Astrocyte (in vitro differentiated cells and primary cell): ENCODE measurements around the gene SPPL2B. TPM values are rescaled to one million over a fixed set of nuclear protein-coding genes. Genes with fewer than 3 reads are reported as not detected.

Experiments
- DNase-seq: peaks from one replicate; pipeline ENCODE4 v3.0.0-alpha.2; 2010; ENCODE audit warnings: low read depth
- FAIRE-seq: peaks from 2 replicates; lab custom pipeline; 2011; peaks lifted over from hg19 to GRCh38; lab: Jason Lieb, UNC
- H2AFZ ChIP-seq: 2 replicates; pipeline ENCODE4 v1.6.0; 2012; ENCODE audit warnings: low read depth, low read length, inconsistent platforms
- H3K27ac ChIP-seq: 2 replicates; pipeline ENCODE4 v1.5.1; 2011; ENCODE audit warnings: low read depth, low read length, inconsistent platforms
- H3K27me3 ChIP-seq: 2 replicates; pipeline ENCODE4 v1.6.0; 2011; ENCODE audit warnings: low read length, inconsistent platforms; ENCODE audit not compliant: insufficient read depth
- H3K36me3 ChIP-seq: 2 replicates; pipeline ENCODE4 v1.5.1; 2011; ENCODE audit warnings: low read length, inconsistent platforms; ENCODE audit not compliant: insufficient read depth
- H3K4me1 ChIP-seq: 2 replicates; pipeline ENCODE4 v1.5.1; 2011; ENCODE audit warnings: low read length, inconsistent platforms; ENCODE audit not compliant: insufficient read depth
- H3K4me2 ChIP-seq: 2 replicates; pipeline ENCODE4 v1.6.0; 2012; ENCODE audit warnings: low read length, inconsistent platforms
- H3K4me3 ChIP-seq: 2 replicates; pipeline ENCODE4 v1.5.1; 2011; ENCODE audit warnings: low read depth, mild to moderate bottlenecking, low read length, inconsistent platforms; ENCODE audit not compliant: insufficient read depth
- H3K79me2 ChIP-seq: 2 replicates; pipeline ENCODE4 v1.6.0; 2012; ENCODE audit warnings: mild to moderate bottlenecking, low read length, inconsistent platforms; ENCODE audit not compliant: insufficient read depth
- H3K9ac ChIP-seq: 2 replicates; pipeline ENCODE4 v1.6.0; 2012; ENCODE audit warnings: mild to moderate bottlenecking, low read length, inconsistent platforms
- H3K9me3 ChIP-seq: 2 replicates; pipeline ENCODE4 v1.5.1; 2012; ENCODE audit warnings: low read depth, mild to moderate bottlenecking, low read length, inconsistent platforms; ENCODE audit not compliant: insufficient read depth
- H4K20me1 ChIP-seq: 2 replicates; pipeline ENCODE4 v1.6.0; 2012; ENCODE audit warnings: low read length, inconsistent platforms; ENCODE audit not compliant: insufficient read depth
- H3K27ac Mint-ChIP-seq: one replicate; pipeline ENCODE4 v1.8.0; 2021; ENCODE audit warnings: mild to moderate bottlenecking, mixed read lengths; ENCODE audit not compliant: unreplicated experiment
- H3K27me3 Mint-ChIP-seq: one replicate; pipeline ENCODE4 v1.8.0; 2021; ENCODE audit warnings: low read depth, mixed read lengths; ENCODE audit not compliant: unreplicated experiment
- H3K36me3 Mint-ChIP-seq: one replicate; pipeline ENCODE4 v1.8.0; 2021; ENCODE audit warnings: low read depth, mixed read lengths; ENCODE audit not compliant: unreplicated experiment
- H3K4me1 Mint-ChIP-seq: one replicate; pipeline ENCODE4 v1.8.0; 2021; ENCODE audit warnings: low read depth, mixed read lengths; ENCODE audit not compliant: unreplicated experiment
- H3K4me3 Mint-ChIP-seq: one replicate; pipeline ENCODE4 v1.8.0; 2021; ENCODE audit warnings: mild to moderate bottlenecking, moderate library complexity, mixed read lengths; ENCODE audit not compliant: unreplicated experiment
- H3K9me3 Mint-ChIP-seq: one replicate; pipeline ENCODE4 v1.8.0; 2021; ENCODE audit warnings: mild to moderate bottlenecking, mixed read lengths; ENCODE audit not compliant: unreplicated experiment
- EZH2 ChIP-seq: IDR thresholded peaks from 2 replicates; pipeline ENCODE4 v1.6.1; 2012; ENCODE audit warnings: mild to moderate bottlenecking, low read length, inconsistent platforms; ENCODE audit not compliant: insufficient read depth
- total RNA-seq: library from RNA; stranded (reverse); gene quantifications from 2 replicates; pipeline ENCODE4 v1.2.1, GENCODE V29; 2021
- TF ChIP-seq, protein P1 (sequence below): IDR thresholded peaks from 2 replicates; pipeline ENCODE4 v1.5.1; 2011; ENCODE audit warnings: low read depth, mild to moderate bottlenecking, inconsistent platforms, low read length, moderate library complexity; ENCODE audit not compliant: insufficient read depth

The SPPL2B gene
- total RNA-seq, 1 donor from 2014 or later: 55.4 TPM

- Histone ChIP-seq H3K27ac (no peak within 1 kb of the TSS), H3K27me3 (peaks cover 2% of the 10 kb centered on the region), H3K79me2 (no peaks in the 10 kb centered on the region), H2AFZ (peak within 1 kb of the TSS; percentile 11), H3K9ac (peak within 1 kb of the TSS; percentile 30), H3K4me1 (peaks cover 6% of the 10 kb centered on the region), H3K36me3 (no peaks in the 10 kb centered on the region), H4K20me1 (peaks cover 19% of the 10 kb centered on the region), H3K4me3 (peak within 1 kb of the TSS; percentile 30), H3K9me3 (no peaks in the 10 kb centered on the region), H3K4me2 (peak within 1 kb of the TSS; percentile 79)
- peak within 1 kb of the TSS; percentile 41 for H3K27ac Mint-ChIP-seq
- no peak for FAIRE-seq
- peak; percentile 27 for DNase-seq
- peaks cover under 1% of the 10 kb centered on the region for H3K36me3 Mint-ChIP-seq
- no peaks in the 10 kb centered on the region for H3K9me3 Mint-ChIP-seq
- H3K4me1 Mint-ChIP-seq: peaks cover 3% of the 10 kb centered on the region
- TF ChIP-seq, protein P1, sequence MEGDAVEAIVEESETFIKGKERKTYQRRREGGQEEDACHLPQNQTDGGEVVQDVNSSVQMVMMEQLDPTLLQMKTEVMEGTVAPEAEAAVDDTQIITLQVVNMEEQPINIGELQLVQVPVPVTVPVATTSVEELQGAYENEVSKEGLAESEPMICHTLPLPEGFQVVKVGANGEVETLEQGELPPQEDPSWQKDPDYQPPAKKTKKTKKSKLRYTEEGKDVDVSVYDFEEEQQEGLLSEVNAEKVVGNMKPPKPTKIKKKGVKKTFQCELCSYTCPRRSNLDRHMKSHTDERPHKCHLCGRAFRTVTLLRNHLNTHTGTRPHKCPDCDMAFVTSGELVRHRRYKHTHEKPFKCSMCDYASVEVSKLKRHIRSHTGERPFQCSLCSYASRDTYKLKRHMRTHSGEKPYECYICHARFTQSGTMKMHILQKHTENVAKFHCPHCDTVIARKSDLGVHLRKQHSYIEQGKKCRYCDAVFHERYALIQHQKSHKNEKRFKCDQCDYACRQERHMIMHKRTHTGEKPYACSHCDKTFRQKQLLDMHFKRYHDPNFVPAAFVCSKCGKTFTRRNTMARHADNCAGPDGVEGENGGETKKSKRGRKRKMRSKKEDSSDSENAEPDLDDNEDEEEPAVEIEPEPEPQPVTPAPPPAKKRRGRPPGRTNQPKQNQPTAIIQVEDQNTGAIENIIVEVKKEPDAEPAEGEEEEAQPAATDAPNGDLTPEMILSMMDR: no peak
- no peak for TF ChIP-seq EZH2
- peak within 1 kb of the TSS; percentile 72 for H3K4me3 Mint-ChIP-seq
- peaks cover 20% of the 10 kb centered on the region for H3K27me3 Mint-ChIP-seq
Observed at GRCh38 chr19:2282062-2282861, 46.2 kb upstream of the SPPL2B start, which contains the start of gene PEAK3. Gene PEAK3 (minus strand): TSS chr19:2282175. CDS start chr19:2280931, 1,244 bp downstream.

DNA sequence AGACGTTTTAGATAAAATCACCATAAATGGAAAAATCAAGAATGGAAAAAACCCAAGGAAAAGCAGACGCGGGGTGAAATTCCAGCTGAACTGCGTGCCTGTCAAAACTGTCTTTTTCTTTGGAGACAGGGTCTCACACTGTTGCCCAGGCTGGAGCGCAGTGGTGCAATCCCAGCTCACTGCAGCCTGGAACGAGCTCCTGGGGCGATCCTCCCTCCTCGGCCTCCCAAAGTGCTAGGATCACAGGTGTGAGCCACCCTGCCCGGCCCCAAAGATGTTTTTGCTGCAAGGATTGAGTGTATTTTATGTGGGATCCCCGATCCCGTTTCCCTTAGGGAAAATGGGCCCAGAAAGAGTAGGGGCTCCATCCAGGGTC is 45.6 kb upstream of the SPPL2B start:
- TF ChIP-seq EZH2: no peak
- TF ChIP-seq, protein P1: no peak
- Histone ChIP-seq H3K27me3 (peaks cover 7% of the 10 kb centered on the region), H3K36me3 (no peaks in the 10 kb centered on the region), H3K9me3 (no peaks in the 10 kb centered on the region), H3K79me2 (no peaks in the 10 kb centered on the region), H3K4me3 (no peak overlapping the region), H4K20me1 (peaks cover 25% of the 10 kb centered on the region), H2AFZ (no peak overlapping the region), H3K4me1 (peaks cover 6% of the 10 kb centered on the region), H3K27ac (no peak overlapping the region), H3K4me2 (peak overlapping the region; percentile 79), H3K9ac (no peak overlapping the region)
- peak overlapping the region; percentile 41 for H3K27ac Mint-ChIP-seq
- H3K9me3 Mint-ChIP-seq: no peaks in the 10 kb centered on the region
- no peaks in the 10 kb centered on the region for H3K36me3 Mint-ChIP-seq
- H3K4me1 Mint-ChIP-seq: peaks cover 3% of the 10 kb centered on the region
- DNase-seq (no peak), FAIRE-seq (no peak)
- peaks cover 25% of the 10 kb centered on the region for H3K27me3 Mint-ChIP-seq
- peak overlapping the region; percentile 72 for H3K4me3 Mint-ChIP-seq
